ENCODE measurements around the gene ZBTB47. TPM values are rescaled to one million over a fixed set of nuclear protein-coding genes. Genes with fewer than 3 reads are reported as not detected.

Gene ZBTB47
- total and polyA plus RNA-seq, 4 donors, result 23.8 to 59.5 (median 53.1) TPM

DNA sequence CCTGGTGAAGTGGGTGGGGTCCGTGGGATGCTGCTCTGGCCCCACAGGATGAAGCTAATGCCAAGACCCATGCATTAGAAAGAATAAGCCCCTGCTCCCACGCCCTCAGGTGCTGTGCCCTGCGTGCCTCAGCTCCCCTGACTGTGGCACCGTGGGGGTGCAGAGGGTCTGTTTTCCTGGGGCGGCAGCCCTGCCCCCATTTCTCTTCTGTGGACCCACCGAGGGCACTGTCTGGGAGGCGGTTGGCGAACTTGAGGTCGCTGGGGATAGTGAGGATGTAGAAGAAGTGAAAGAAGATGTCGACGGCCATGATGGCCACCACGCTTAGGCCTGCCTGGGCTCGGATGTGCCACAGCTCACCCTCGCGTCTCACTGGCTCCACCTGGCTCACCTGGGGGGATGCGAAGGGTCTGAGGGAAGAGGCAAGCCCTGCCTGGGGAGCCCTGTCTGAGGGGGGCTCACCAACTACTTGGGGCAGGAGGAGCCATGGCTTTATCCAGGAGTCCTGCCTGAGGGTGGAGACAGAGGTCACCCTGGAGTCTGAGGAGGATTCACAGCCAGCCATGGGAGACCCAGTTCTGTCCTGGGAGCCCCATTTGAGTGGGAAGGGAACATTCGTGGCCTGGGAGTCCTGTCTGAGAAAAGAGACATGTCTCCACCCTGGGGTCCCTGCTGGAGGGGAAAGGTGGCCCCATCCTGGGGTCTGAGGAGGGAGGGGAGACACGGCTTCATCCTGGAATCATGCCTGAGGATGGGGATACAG, 44.0 kb downstream of the ZBTB47 start:
- Histone ChIP-seq H3K36me3 (ENCODE audit: control insufficient read depth, insufficient read depth, low read length) (peaks cover 6% of the 10 kb centered on the region), H3K4me3 (ENCODE audit: low read depth, low read length) (no peak overlapping the region), H3K27ac (ENCODE audit: low read depth, low read length) (no peak overlapping the region), H3K27me3 (ENCODE audit: control insufficient read depth, insufficient read depth, low read length) (no peaks in the 10 kb centered on the region), H3K4me1 (ENCODE audit: control insufficient read depth, insufficient read depth, low read length) (peaks cover 15% of the 10 kb centered on the region), H3K9me3 (ENCODE audit: control insufficient read depth, insufficient read depth, low read length) (no peaks in the 10 kb centered on the region)
- whole genome bisulfite sequencing (ENCODE audit: insufficient coverage), result 90% methylated on average over 17 of the region's 18 CpGs
- no peak for DNase-seq (ENCODE audit: low read depth in 4 of 6, low spot score in 6 of 6)

GRCh38 chr3:42698216-42698910, 44.9 kb downstream of the ZBTB47 start:
- H3K36me3 ChIP-seq (ENCODE audit: control insufficient read depth, insufficient read depth, low read length), result peaks cover 7% of the 10 kb centered on the region
- no peak overlapping the region for H3K4me3 ChIP-seq (ENCODE audit: low read depth, low read length)
- DNase-seq (ENCODE audit: low read depth in 4 of 6, low spot score in 6 of 6), result no peak
- 89% methylated on average over 6 of the region's 7 CpGs for WGBS (ENCODE audit: insufficient coverage)
- no peaks in the 10 kb centered on the region for H3K27me3 ChIP-seq (ENCODE audit: control insufficient read depth, insufficient read depth, low read length)
- no peaks in the 10 kb centered on the region for H3K9me3 ChIP-seq (ENCODE audit: control insufficient read depth, insufficient read depth, low read length)
- H3K27ac ChIP-seq (ENCODE audit: low read depth, low read length), result no peak overlapping the region
- H3K4me1 ChIP-seq (ENCODE audit: control insufficient read depth, insufficient read depth, low read length), result peaks cover 22% of the 10 kb centered on the region

- 93% methylated on average over 2 of the region's 9 CpGs for WGBS (ENCODE audit: insufficient coverage)
- Histone ChIP-seq H3K4me3 (ENCODE audit: low read depth, low read length) (no peak overlapping the region), H3K36me3 (ENCODE audit: control insufficient read depth, insufficient read depth, low read length) (peaks cover 7% of the 10 kb centered on the region), H3K27me3 (ENCODE audit: control insufficient read depth, insufficient read depth, low read length) (no peaks in the 10 kb centered on the region), H3K27ac (ENCODE audit: low read depth, low read length) (no peak overlapping the region), H3K9me3 (ENCODE audit: control insufficient read depth, insufficient read depth, low read length) (no peaks in the 10 kb centered on the region), H3K4me1 (ENCODE audit: control insufficient read depth, insufficient read depth, low read length) (peaks cover 22% of the 10 kb centered on the region)
- no peak for DNase-seq (ENCODE audit: low read depth in 4 of 6, low spot score in 6 of 6)
Observed at GRCh38 chr3:42698911-42699230, 45.4 kb downstream of the ZBTB47 start.

GRCh38 chr3:42699511-42699971, 46.0 kb downstream of the ZBTB47 start:
- DNase-seq (ENCODE audit: low read depth in 4 of 6, low spot score in 6 of 6), result no peak
- Histone ChIP-seq H3K27ac (ENCODE audit: low read depth, low read length) (no peak overlapping the region), H3K4me3 (ENCODE audit: low read depth, low read length) (no peak overlapping the region)

DNA sequence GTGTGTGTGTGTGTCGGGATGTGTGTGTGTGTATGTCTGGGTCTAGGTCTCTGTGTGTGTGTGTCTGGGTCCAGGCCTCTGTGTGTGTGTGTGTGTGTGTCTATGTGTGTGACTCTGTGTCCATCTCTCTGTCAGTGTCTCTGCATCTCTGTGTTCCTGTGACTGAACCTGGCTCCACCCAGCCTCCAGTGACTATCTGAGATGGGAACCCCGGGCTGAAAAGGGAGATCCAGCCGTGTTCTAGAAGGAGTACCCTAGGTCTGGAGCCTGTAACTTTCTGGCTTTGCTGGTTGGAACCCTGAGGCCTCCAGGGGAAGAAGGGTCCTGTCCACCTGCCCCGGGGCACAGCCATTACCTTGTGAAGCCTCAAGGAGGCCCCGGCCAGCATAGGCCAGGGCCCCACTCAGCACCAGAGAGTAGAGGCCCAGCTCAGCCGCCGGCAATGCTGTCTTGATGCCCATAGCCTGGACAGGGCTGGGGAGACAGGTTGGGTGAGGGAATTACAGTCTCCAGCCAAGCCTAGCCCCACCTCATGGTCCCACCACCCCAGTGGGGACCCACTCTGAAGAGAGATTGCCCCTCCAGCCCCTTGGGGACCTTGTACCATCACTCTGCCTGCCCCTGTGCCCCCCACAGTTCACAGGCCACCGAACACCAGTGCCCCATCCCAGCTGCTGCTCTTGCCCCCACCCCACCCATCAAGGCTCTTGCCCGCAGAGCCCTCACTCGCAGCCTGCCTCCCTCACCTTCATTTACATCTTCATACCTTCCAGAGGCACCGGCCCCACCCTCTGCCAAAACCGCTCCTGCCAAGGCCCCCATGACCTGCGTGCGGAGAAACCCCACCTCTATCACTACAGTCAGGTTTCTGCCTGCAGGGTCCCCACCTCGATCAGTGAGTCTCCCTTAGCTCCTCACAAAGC, 47.1 kb downstream of the ZBTB47 start:
- 80% methylated on average over 13 of the region's 15 CpGs for WGBS (ENCODE audit: insufficient coverage)

More at GRCh38 chr3:42699511-42699971, 46.0 kb downstream of the ZBTB47 start:
- Histone ChIP-seq H3K36me3 (ENCODE audit: control insufficient read depth, insufficient read depth, low read length) (peaks cover 7% of the 10 kb centered on the region), H3K9me3 (ENCODE audit: control insufficient read depth, insufficient read depth, low read length) (no peaks in the 10 kb centered on the region), H3K27me3 (ENCODE audit: control insufficient read depth, insufficient read depth, low read length) (no peaks in the 10 kb centered on the region), H3K4me1 (ENCODE audit: control insufficient read depth, insufficient read depth, low read length) (peaks cover 22% of the 10 kb centered on the region)
- WGBS (ENCODE audit: insufficient coverage), result 70% methylated on average over 8 of the region's 10 CpGs

GRCh38 chr3:42701371-42702065, 48.0 kb downstream of the ZBTB47 start:
- Histone ChIP-seq H3K9me3 (ENCODE audit: control insufficient read depth, insufficient read depth, low read length) (no peaks in the 10 kb centered on the region), H3K27ac (ENCODE audit: low read depth, low read length) (no peak overlapping the region), H3K4me3 (ENCODE audit: low read depth, low read length) (no peak overlapping the region), H3K36me3 (ENCODE audit: control insufficient read depth, insufficient read depth, low read length) (peaks cover 10% of the 10 kb centered on the region), H3K4me1 (ENCODE audit: control insufficient read depth, insufficient read depth, low read length) (peaks cover 22% of the 10 kb centered on the region), H3K27me3 (ENCODE audit: control insufficient read depth, insufficient read depth, low read length) (no peaks in the 10 kb centered on the region)
- DNase-seq (ENCODE audit: low read depth in 4 of 6, low spot score in 6 of 6), result peak in 1 of 6 donors; percentile 37
- WGBS (ENCODE audit: insufficient coverage), result 52% methylated on average over 14 of the region's 15 CpGs

More for the DNA sequence above, 47.1 kb downstream of the ZBTB47 start:
- Histone ChIP-seq H3K9me3 (ENCODE audit: control insufficient read depth, insufficient read depth, low read length) (no peaks in the 10 kb centered on the region), H3K27me3 (ENCODE audit: control insufficient read depth, insufficient read depth, low read length) (no peaks in the 10 kb centered on the region), H3K4me1 (ENCODE audit: control insufficient read depth, insufficient read depth, low read length) (peaks cover 22% of the 10 kb centered on the region), H3K36me3 (ENCODE audit: control insufficient read depth, insufficient read depth, low read length) (peaks cover 10% of the 10 kb centered on the region), H3K27ac (ENCODE audit: low read depth, low read length) (no peak overlapping the region), H3K4me3 (ENCODE audit: low read depth, low read length) (no peak overlapping the region)
- no peak for DNase-seq (ENCODE audit: low read depth in 4 of 6, low spot score in 6 of 6)

- H3K9me3 ChIP-seq (ENCODE audit: control insufficient read depth, insufficient read depth, low read length), result no peaks in the 10 kb centered on the region
- H3K27me3 ChIP-seq (ENCODE audit: control insufficient read depth, insufficient read depth, low read length), result no peaks in the 10 kb centered on the region
- H3K4me3 ChIP-seq (ENCODE audit: low read depth, low read length), result no peak within 1 kb of the TSS
- H3K36me3 ChIP-seq (ENCODE audit: control insufficient read depth, insufficient read depth, low read length), result peaks cover 10% of the 10 kb centered on the region
- H3K27ac ChIP-seq (ENCODE audit: low read depth, low read length), result no peak within 1 kb of the TSS
- H3K4me1 ChIP-seq (ENCODE audit: control insufficient read depth, insufficient read depth, low read length), result peaks cover 22% of the 10 kb centered on the region
- no peak for DNase-seq (ENCODE audit: low read depth in 4 of 6, low spot score in 6 of 6)
- 73% methylated on average over 14 of the region's 21 CpGs for WGBS (ENCODE audit: insufficient coverage)
Observed at GRCh38 chr3:42702066-42702951, 48.8 kb downstream of the ZBTB47 start, which contains the start of gene HHATL. HHATL (minus strand) TSS chr3:42702798; CDS start chr3:42700826, 1,972 bp downstream.

DNA sequence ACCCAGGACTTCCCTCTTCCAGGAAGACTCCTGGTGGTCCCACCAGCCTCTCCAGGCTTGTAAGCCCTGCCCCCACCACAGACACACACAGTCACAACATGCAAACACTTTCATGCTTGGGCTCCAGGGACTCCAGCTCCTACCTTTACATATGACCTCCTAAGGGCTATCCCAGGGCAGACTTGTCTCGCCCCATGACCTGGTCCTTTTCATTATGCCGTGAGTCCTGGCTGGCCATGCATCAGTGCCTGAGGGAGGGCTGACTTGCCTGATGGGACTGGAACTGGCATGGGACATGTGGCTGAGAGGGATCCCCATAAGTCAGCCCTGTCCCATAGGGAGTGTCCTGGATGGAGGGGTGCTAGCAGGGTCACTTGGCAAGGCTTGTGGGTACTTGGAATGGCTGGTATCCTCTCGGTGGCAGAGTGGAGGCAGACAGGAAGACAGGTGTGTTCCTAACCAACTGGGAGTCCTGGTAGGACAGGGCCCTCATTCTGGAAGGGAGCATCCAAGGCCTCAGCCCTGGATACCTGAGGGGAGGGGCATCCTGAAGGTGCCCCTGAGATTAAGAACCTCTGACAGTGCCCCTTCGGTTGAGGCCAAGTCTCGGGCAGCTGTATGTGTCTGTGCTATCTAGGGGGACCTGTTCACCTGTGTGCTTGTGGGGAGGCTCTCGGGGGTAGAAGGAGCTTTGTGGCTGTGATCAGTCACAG, 49.6 kb downstream of the ZBTB47 start:
- Histone ChIP-seq H3K36me3 (ENCODE audit: control insufficient read depth, insufficient read depth, low read length) (peaks cover 10% of the 10 kb centered on the region), H3K4me1 (ENCODE audit: control insufficient read depth, insufficient read depth, low read length) (peaks cover 22% of the 10 kb centered on the region), H3K27me3 (ENCODE audit: control insufficient read depth, insufficient read depth, low read length) (no peaks in the 10 kb centered on the region), H3K27ac (ENCODE audit: low read depth, low read length) (no peak overlapping the region), H3K9me3 (ENCODE audit: control insufficient read depth, insufficient read depth, low read length) (no peaks in the 10 kb centered on the region), H3K4me3 (ENCODE audit: low read depth, low read length) (no peak overlapping the region)
- no peak for DNase-seq (ENCODE audit: low read depth in 4 of 6, low spot score in 6 of 6)
- 76% methylated on average over 6 of the region's 6 CpGs for WGBS (ENCODE audit: insufficient coverage)
